Peyer's patch (tissue), 4 donors: ENCODE results near the gene FREM1.

Experiments used
- POLR2A ChIP-seq, 2 donors: fragments of 450-650 bp; IDR thresholded peaks; one replicate each; pipeline ENCODE4 v1.5.1; 2017; ENCODE audit warnings: antibody characterized with exemption in 2 of 2, mild to moderate bottlenecking in 2 of 2, moderate library complexity in 2 of 2
- TF ChIP-seq, protein P1 (sequence below), 6 experiments: fragments of 450-650 bp in 4 of 6; fragments of 200-600 bp in 2 of 6; sonication (generic) in 1 of 6; IDR thresholded peaks; one replicate each; pipeline ENCODE4 v1.5.1; 2017 to 2019; ENCODE audit warnings: antibody characterized with exemption in 6 of 6, mild to moderate bottlenecking in 3 of 6, moderate library complexity in 1 of 6

DNA sequence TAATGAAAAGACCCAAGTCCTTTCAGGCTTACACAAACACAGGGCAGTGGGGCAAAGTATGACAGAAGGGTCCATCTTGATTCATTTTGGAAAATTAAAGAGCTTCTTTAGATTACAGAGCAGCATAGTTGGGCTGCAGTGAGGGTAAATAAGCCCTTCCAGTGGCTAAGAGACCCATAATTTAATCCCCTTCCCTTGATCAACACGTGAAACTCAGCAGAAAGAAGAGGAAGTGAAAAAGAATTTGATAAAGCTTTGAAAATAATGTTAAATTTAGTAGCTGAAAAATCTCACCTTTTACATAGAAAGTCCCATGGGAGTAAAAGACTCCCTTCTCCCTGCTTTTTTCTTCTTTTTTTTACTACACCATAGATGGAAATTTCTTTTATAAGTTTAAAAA is 87.6 kb downstream of the FREM1 start:
- TF ChIP-seq, protein P1, sequence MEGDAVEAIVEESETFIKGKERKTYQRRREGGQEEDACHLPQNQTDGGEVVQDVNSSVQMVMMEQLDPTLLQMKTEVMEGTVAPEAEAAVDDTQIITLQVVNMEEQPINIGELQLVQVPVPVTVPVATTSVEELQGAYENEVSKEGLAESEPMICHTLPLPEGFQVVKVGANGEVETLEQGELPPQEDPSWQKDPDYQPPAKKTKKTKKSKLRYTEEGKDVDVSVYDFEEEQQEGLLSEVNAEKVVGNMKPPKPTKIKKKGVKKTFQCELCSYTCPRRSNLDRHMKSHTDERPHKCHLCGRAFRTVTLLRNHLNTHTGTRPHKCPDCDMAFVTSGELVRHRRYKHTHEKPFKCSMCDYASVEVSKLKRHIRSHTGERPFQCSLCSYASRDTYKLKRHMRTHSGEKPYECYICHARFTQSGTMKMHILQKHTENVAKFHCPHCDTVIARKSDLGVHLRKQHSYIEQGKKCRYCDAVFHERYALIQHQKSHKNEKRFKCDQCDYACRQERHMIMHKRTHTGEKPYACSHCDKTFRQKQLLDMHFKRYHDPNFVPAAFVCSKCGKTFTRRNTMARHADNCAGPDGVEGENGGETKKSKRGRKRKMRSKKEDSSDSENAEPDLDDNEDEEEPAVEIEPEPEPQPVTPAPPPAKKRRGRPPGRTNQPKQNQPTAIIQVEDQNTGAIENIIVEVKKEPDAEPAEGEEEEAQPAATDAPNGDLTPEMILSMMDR (IDR thresholded peaks at IDR 0.05), result no peak
- no peak for TF ChIP-seq POLR2A (IDR thresholded peaks at IDR 0.05)
